Ovary (tissue), 9 donors: ENCODE results near the gene MYDGF. TPM values are rescaled to one million over a fixed set of nuclear protein-coding genes. Genes with fewer than 3 reads are reported as not detected.
"Not testable (repeated sequence)": the region's sequence is repeated elsewhere in the genome, so short reads cannot be mapped to it uniquely, and the experiment has no call there.

Experiments
- DNase-seq, 5 donors: peaks; one replicate each; pipeline ENCODE4 v3.0.0-alpha.2; 2019 to 2020
- H3K27ac ChIP-seq, 2 donors: fragments of 200-600 bp; one replicate each; pipeline versions ENCODE4 v1.5.1 to v1.8.0; 2019 to 2022
- H3K27me3 ChIP-seq: fragments of 200-600 bp; one replicate; pipeline ENCODE4 v1.8.0; 2022
- H3K36me3 ChIP-seq: fragments of 200-600 bp; sonication (generic); one replicate; pipeline ENCODE4 v1.5.1; 2019
- H3K4me1 ChIP-seq: one replicate; pipeline ENCODE4 v1.8.1; 2013; ENCODE audit warnings: mild to moderate bottlenecking, moderate library complexity; ENCODE audit not compliant: insufficient read depth
- H3K4me3 ChIP-seq: fragments of 200-600 bp; sonication (generic); one replicate; pipeline ENCODE4 v1.5.1; 2017
- H3K9me3 ChIP-seq, 2 donors: fragments of 200-600 bp in 1 of 2; sonication (generic) in 1 of 2; one replicate each; pipeline versions ENCODE4 v1.5.1 to v1.8.1; 2013 to 2019; ENCODE audit warnings: mild to moderate bottlenecking in 1 of 2, moderate library complexity in 1 of 2
- CTCF ChIP-seq, 3 donors: fragments of 450-650 bp in 2 of 3; fragments of 200-600 bp in 1 of 3; IDR thresholded peaks; one replicate each; pipeline versions ENCODE4 v1.5.1 to v1.8.0; 2016 to 2022; ENCODE audit warnings: antibody characterized with exemption in 3 of 3, mild to moderate bottlenecking in 1 of 3
- EP300 ChIP-seq: sonication (generic); formaldehyde crosslinking; IDR thresholded peaks from one replicate; pipeline ENCODE4 v1.6.1; 2017; ENCODE audit warnings: antibody characterized with exemption
- POLR2A ChIP-seq: fragments of 450-650 bp; IDR thresholded peaks from one replicate; pipeline ENCODE4 v1.6.1; 2017; ENCODE audit warnings: antibody characterized with exemption, mild to moderate bottlenecking, moderate library complexity
- WGBS, 3 donors: extraction: QIAGEN DNeasy Blood & Tissue Kit in 1 of 3; methylation state at CpG; one replicate each; pipeline versions ENCODE4 v1.1.5 to v1.1.7; 2013 to 2017; 5-methylcytosine and 5-hydroxymethylcytosine counted together
- intact Hi-C, 4 donors: fragments of 100-400 bp; cut with DNase I; formaldehyde crosslinking; loops; one replicate each; pipeline versions ENCODE4 v1.11.0 to v1.15.1; 2022 to 2023
- polyA plus RNA-seq, 2 donors: library from polyadenylated mRNA; stranded (reverse); fragments of 200-250 nt in 1 of 2; fragments of 350-450 nt in 1 of 2; fragmentation: Illumina TruSeq in 1 of 2; extraction: RNeasy Lipid Tissue Mini Kit (QIAGEN cat#74804) in 1 of 2; gene quantifications; one replicate each; pipeline ENCODE4 v1.2.3, GENCODE V29; 2013 to 2014
- total RNA-seq, 7 donors: library from RNA; depleted of rRNA in 2 of 7; stranded (reverse); fragments of >200 nt in 2 of 7; fragmentation: NEBNext Ultra II Directional in 3 of 7; extraction: Animal tissue kit (Norgen Biotek cat#: 25700) in 3 of 7; gene quantifications; one replicate each; pipeline versions ENCODE4 v1.1.0 to v1.2.4, GENCODE V29; 2016 to 2023
- donor health status: DM: no; HTN: no; CAD: no; lungs with moderate emphysema.
- donor health status: DM: no; HTN: no; CAD: no.
- donor health status: Bipolar disorder and iron deficiency.
- donor health status: DM: yes; HTN: yes; CAD: no.
- donor health status: DM: no; HTN: no; CAD: no.
- donor health status: DM: yes; HTN: yes; CAD: no.

The MYDGF gene
- total and polyA plus RNA-seq, 9 donors, result 28.6 to 85.4 (median 59.4) TPM

DNA sequence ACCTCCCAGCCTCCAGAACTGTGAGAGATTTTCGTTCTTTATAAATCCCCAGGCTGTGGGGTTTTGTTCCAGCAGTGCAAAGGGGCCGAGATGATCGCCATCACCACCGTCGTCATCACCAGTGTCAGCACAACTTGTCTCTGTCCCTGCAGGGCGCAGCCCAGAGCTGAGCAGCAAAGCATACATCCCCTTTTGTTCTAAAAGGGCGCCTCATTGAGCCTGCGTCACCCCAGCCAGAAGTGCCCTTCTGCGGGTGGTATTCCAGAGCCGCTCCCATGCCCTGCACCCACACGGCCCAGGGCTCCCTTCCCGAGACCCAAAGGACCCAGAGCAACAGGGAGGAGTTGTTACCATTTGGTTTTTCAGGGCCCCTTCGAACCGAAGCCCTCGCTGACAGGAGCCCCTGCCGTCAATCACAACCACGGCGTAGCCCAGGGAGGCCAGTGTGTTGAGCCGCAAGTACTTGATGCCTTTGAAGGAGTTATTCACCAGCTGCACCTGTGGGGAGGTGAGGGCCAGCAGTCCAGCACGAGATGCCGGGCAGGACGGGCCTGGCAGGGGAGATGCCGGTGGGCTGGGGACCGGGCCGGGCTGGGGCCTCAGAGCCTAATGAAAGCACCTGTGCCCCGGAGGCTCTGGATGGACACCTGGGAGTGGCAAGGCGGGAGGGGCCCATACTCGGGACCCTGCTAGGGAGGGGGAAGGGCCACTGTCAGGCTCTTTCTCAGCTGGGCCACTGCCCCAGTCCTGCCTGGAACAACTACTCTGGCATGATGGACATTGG is 14.4 kb upstream of the MYDGF start:
- Histone ChIP-seq H3K9me3 (no peaks in the 10 kb centered on the region), H3K27me3 (no peaks in the 10 kb centered on the region), H3K36me3 (no peaks in the 10 kb centered on the region), H3K27ac (no peak overlapping the region), H3K4me3 (no peak overlapping the region), H3K4me1 (no peaks in the 10 kb centered on the region)
- WGBS, 3 donors, result 88 to 92% (median 90%) methylated on average over 28 of the region's 28 CpGs
- no peak for TF ChIP-seq POLR2A
- TF ChIP-seq EP300, result no peak
- no peak for TF ChIP-seq CTCF (IDR thresholded peaks at IDR 0.05)
- intact Hi-C loops, result no loop called here
- no peak for DNase-seq

GRCh38 chr19:4682417-4683200 is 12.5 kb upstream of the MYDGF start:
- Histone ChIP-seq H3K27ac (no peak overlapping the region), H3K4me1 (no peaks in the 10 kb centered on the region), H3K4me3 (no peak overlapping the region), H3K36me3 (no peaks in the 10 kb centered on the region), H3K27me3 (no peaks in the 10 kb centered on the region), H3K9me3 (no peaks in the 10 kb centered on the region)
- TF ChIP-seq CTCF (IDR thresholded peaks at IDR 0.05), result no peak
- no peak for TF ChIP-seq EP300
- no peak for TF ChIP-seq POLR2A
- intact Hi-C loops, result no loop called here
- no peak for DNase-seq
- 92 to 95% (median 95%) methylated on average over 33 to 45 of the region's 45 CpGs for WGBS, 3 donors

GRCh38 chr19:4680021-4680420 is 9.9 kb upstream of the MYDGF start:
- H3K9me3 ChIP-seq, H3K27ac ChIP-seq, H3K36me3 ChIP-seq, H3K4me3 ChIP-seq, H3K27me3 ChIP-seq, DNase-seq, H3K4me1 ChIP-seq, intact Hi-C loops: not testable (repeated sequence)
- 96 to 99% (median 98%) methylated on average over 7 of the region's 7 CpGs for WGBS, 3 donors

DNA sequence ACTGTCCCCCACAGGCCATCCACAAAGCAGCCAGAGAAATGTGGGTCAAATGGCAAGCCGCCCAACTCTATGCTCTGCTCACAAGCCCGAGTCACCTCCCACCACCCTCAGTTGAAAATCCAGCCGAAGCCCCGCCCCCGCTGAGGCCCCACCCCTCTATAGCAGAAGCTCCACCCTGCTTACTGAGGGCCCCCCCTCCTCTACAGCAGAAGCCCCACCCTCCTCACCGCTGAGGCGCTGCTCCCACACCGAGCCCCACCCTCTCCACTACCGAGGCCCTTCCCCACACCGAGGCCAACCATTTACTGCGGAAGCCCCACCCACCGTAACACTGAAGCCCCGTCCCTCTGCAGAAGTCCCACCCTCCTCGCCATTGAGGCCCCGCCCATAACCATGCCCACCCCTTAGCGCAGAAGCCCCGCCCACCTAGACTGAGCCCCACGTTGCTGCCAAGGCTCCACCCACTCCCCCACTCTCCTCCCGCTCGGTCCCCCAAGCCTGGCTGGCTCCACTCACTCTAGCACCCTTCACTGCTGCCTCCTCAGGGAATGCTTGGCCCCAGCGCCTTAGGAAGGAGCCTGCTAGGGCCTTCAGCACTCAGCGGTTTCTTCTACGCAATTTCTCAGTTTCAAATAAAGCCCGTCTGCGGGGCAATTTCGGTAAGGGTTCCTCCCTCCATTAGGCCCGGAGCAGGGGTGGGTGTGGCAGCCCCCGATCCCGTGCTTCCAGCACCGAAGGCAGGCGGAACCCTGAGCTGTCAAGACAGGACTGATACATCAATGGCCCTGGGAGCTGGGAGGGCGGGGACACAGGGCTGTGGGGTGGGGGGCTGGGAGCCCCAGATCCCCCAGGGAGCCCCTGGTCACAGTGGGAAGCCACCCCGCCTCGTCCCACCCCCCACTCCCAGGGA is 9.0 kb upstream of the MYDGF start:
- H3K9me3 ChIP-seq, result no peaks in the 10 kb centered on the region
- 42 to 61% (median 51%) methylated on average over 33 to 34 of the region's 34 CpGs for WGBS, 3 donors
- no peak overlapping the region for H3K4me3 ChIP-seq
- H3K36me3 ChIP-seq, result no peaks in the 10 kb centered on the region
- H3K27ac ChIP-seq, result no peak overlapping the region
- TF ChIP-seq EP300 (no peak), POLR2A (no peak), CTCF (IDR thresholded peaks at IDR 0.05) (no peak)
- intact Hi-C loops, result no loop called here
- H3K27me3 ChIP-seq, result no peaks in the 10 kb centered on the region
- DNase-seq, result peak; percentile 72 to 87 (median 77)
- no peaks in the 10 kb centered on the region for H3K4me1 ChIP-seq
